ENCODE results near the gene KLRF1. TPM values are rescaled to one million over a fixed set of nuclear protein-coding genes. Genes with fewer than 3 reads are reported as not detected.
"Not testable (repeated sequence)": the region's sequence is repeated elsewhere in the genome, so short reads cannot be mapped to it uniquely, and the experiment has no call there.

Gene KLRF1
- total RNA-seq, 1 donor = 0.43 TPM

DNA sequence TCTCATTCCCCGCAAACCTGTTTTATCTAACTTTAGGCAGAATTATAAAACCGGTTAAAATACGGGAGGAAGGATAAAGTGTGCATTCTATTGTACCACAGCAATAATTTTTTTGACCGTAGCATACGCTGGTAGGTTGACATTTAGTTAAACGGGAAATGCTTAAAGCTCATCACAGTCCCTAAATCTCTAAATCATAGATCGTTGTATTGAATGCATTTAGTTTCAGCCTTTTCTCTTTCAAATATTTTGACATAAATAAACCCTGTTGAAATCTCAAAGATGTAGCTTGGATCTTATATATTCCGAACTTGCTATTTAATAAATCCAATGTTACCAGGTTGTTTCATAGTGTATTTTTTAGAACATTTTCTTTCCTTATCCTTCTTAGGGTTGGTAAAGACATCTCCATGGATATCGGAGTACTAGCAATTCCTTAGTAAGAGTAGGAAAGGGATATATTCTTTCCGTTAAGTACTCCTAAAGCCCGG is 41.1 kb downstream of the KLRF1 start:
- TF ChIP-seq, protein P1, sequence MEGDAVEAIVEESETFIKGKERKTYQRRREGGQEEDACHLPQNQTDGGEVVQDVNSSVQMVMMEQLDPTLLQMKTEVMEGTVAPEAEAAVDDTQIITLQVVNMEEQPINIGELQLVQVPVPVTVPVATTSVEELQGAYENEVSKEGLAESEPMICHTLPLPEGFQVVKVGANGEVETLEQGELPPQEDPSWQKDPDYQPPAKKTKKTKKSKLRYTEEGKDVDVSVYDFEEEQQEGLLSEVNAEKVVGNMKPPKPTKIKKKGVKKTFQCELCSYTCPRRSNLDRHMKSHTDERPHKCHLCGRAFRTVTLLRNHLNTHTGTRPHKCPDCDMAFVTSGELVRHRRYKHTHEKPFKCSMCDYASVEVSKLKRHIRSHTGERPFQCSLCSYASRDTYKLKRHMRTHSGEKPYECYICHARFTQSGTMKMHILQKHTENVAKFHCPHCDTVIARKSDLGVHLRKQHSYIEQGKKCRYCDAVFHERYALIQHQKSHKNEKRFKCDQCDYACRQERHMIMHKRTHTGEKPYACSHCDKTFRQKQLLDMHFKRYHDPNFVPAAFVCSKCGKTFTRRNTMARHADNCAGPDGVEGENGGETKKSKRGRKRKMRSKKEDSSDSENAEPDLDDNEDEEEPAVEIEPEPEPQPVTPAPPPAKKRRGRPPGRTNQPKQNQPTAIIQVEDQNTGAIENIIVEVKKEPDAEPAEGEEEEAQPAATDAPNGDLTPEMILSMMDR (IDR thresholded peaks at IDR 0.05; ENCODE audit: insufficient read depth, low read depth, low read length) = no peak

DNA sequence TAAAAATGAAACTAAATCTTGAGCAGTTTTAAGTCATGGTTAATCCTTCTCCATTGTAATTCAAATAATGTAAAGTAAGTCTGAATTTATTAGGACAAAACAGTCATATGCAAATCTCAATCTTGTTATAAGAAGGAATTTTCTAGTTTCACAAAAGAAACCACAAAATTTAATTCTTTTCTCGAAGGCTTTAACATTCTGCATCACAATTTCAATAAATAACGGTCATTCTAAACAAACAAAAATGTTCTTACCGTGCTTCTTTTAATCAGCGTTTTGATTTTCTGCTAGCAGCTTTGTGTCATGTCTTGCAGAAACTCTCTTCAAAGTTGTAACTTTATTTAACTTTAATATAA is 41.6 kb downstream of the KLRF1 start:
- no peak for DNase-seq (ENCODE audit: low read depth)
- peak overlapping the region; percentile 67 for H3K4me3 ChIP-seq (ENCODE audit: low read depth, low read length)
- TF ChIP-seq, protein P1 (IDR thresholded peaks at IDR 0.05; ENCODE audit: insufficient read depth, low read depth, low read length) = no peak

More for the DNA sequence above, 41.1 kb downstream of the KLRF1 start:
- peak overlapping the region; percentile 67 for H3K4me3 ChIP-seq (ENCODE audit: low read depth, low read length)
- peak; percentile 43 for DNase-seq (ENCODE audit: low read depth)

DNA sequence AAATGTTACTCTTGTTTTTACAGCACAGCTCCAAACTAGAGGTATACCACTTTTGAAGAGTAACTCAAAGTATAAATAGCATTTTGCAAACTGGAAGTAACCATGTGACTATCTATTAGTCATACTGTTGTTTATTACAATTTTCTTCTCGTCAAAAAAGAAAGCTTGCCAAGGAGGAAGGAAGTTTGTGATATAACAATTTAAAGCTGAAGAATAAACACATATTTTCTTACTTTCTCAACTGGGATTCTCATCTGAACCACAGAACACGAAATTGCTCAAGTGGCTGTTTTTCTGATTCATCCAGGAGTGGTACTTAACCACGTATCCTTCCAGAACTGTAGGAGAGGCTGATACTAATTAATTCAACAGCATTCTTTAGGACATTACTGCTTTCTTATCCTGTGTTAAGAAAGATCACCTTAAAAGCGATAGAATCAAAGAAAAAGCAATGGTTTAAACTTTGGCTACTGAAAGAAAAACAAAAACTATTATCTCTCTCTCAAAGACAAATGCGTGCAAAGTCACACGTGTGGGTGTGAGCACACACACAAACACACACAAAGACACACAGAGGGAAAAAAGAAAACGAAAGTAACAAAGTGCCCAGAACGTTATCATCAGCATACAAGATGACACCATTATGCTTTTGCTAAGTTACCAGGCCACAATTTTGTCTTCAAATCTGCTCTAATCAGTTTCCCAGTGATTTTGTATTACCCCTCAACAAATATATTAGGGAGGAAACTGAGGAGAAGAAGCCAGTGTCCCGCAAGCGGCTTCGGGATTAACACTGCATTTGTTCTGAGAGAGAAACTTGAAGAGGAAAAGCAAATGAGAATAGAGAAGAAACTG is 42.3 kb downstream of the KLRF1 start, which contains the start of gene CLEC2B:
Gene CLEC2B (minus strand): TSS at position 48 of the 855 bp plus-strand sequence.
- TF ChIP-seq, protein P1 (IDR thresholded peaks at IDR 0.05; ENCODE audit: insufficient read depth, low read depth, low read length) = no peak
- DNase-seq (ENCODE audit: low read depth) = peak; percentile 93
- peak within 1 kb of the TSS; percentile 67 for H3K4me3 ChIP-seq (ENCODE audit: low read depth, low read length)

DNA sequence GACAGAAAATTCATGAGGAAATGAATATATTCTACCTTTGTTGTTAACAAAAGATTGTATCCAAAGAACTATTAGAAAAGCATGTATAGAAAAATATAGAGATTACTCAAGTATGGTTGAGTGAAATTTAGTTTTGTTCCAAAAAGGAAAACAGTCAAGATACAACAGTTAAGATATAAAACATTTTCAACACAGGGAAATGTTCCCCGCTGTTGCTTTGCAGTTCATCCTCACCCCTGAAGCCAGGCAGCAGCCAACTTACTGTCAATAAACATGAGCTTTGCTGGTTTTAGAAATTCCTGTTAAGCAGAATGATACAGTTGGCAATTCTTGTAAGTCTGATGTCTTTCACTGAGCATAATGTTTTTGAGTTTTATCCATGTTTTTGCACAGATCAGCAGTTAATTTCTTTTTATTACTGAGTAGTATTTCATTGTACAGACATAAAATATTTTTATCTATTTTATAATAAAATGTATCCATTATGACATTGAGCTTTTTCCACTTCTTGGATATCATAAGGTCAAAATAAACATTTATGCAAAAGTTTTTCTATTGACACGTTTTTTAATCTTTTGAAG is 43.1 kb downstream of the KLRF1 start:
- H3K4me3 ChIP-seq (ENCODE audit: low read depth, low read length) = peak overlapping the region; percentile 67
- peak; percentile 30 for DNase-seq (ENCODE audit: low read depth)
- TF ChIP-seq, protein P1 (IDR thresholded peaks at IDR 0.05; ENCODE audit: insufficient read depth, low read depth, low read length) = no peak

DNA sequence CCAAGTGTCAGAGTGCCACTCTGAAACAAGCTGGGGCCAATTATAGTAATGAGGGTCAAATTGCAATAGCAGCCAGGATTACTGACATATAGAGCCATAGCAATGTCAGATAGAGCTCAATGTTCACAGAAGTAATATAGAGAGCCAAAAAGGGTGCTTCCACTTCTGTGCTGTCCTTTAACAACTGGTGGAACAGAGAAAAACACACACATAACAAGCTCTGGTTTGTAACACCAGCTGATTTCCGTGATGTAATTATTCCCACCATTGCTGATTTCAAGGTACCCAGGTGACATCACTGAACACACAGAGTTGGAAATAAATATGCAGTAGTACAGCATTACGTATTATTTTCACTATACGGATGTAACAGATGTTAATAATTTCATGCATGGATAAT is 44.9 kb downstream of the KLRF1 start:
- DNase-seq (ENCODE audit: low read depth) = no peak
- TF ChIP-seq, protein P1 (IDR thresholded peaks at IDR 0.05; ENCODE audit: insufficient read depth, low read depth, low read length) = no peak
- H3K4me3 ChIP-seq (ENCODE audit: low read depth, low read length) = no peak overlapping the region

DNA sequence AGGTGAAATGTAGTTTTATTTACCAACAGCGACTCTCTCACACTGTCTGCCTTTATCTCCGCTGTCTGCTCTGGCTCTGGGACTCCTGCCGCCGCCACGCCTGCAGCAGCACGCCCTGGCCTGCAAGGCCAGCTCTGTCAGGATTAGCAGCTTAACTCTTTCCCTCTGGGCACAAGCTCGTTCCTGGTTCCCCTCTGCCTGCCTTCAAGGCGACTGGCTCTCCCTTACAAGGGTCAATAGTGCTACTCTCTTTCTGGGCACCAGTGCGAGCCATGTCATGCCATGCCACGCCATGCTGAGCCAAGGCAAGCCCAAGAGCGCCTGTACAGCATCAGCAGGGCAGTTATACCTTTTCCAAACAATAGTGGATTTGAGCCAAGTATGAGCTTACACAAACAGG is 45.5 kb downstream of the KLRF1 start:
- no peak for DNase-seq (ENCODE audit: low read depth)
- TF ChIP-seq, protein P1 (IDR thresholded peaks at IDR 0.05; ENCODE audit: insufficient read depth, low read depth, low read length) = no peak

DNA sequence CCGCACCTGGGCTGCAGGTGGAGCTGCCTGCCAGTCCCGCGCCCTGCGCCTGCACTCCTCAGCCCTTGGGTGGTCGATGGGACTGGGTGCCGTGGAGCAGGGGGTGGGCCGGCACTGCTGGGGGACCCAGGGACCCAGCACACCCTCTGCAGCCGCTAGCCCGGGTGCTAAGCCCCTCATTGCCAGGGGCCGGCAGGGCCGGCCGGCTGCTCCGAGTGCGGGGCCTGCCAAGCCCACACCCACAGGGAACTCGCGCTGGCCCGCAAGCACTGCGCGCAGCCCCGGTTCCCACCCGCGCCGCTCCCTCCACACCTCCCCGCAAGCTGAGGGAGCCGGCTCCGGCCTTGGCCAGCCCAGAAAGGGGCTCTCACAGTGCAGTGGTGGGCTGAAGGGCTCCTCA is 48.8 kb downstream of the KLRF1 start:
- not testable (repeated sequence) for DNase-seq (ENCODE audit: low read depth); H3K4me3 ChIP-seq (ENCODE audit: low read depth, low read length)

More for the DNA sequence above, 45.5 kb downstream of the KLRF1 start:
- no peak overlapping the region for H3K4me3 ChIP-seq (ENCODE audit: low read depth, low read length)
